Measurements from ENCODE around the gene NFATC1. TPM values are rescaled to one million over a fixed set of nuclear protein-coding genes. Genes with fewer than 3 reads are reported as not detected.

The NFATC1 gene
- total RNA-seq, 6 experiments from 2014 or later, result 0.57 to 2.0 (median 0.89) TPM

- H3K36me3 Mint-ChIP-seq (ENCODE audit: low read depth), result no peaks in the 10 kb centered on the region; the same call in 1 of the 2 replicates
- peaks cover 12% of the 10 kb centered on the region for H3K27me3 Mint-ChIP-seq (ENCODE audit: insufficient read depth)
- TF ChIP-seq CTCF (IDR thresholded peaks at IDR 0.05), result no peak
- H3K4me3 Mint-ChIP-seq, result no peak overlapping the region
- H3K4me1 Mint-ChIP-seq (ENCODE audit: low read depth), result no peaks in the 10 kb centered on the region
- DNase-seq, result no peak
- no peak overlapping the region for H3K27ac Mint-ChIP-seq
- peaks cover 25% of the 10 kb centered on the region for H3K9me3 Mint-ChIP-seq
Measured at GRCh38 chr18:79546781-79547272, 151.1 kb downstream of the NFATC1 start.

- Mint-ChIP-seq H3K27ac (no peak overlapping the region), H3K9me3 (peaks cover 18% of the 10 kb centered on the region), H3K4me1 (ENCODE audit: low read depth) (no peaks in the 10 kb centered on the region), H3K27me3 (ENCODE audit: insufficient read depth) (peaks cover 12% of the 10 kb centered on the region), H3K36me3 (ENCODE audit: low read depth) (no peaks in the 10 kb centered on the region; the same call in 1 of the 2 replicates), H3K4me3 (no peak overlapping the region)
- no peak for TF ChIP-seq CTCF (IDR thresholded peaks at IDR 0.05)
- DNase-seq, result no peak
Measured at GRCh38 chr18:79547413-79548076, 151.8 kb downstream of the NFATC1 start.

- H3K4me1 Mint-ChIP-seq (ENCODE audit: low read depth), result no peaks in the 10 kb centered on the region
- H3K4me3 Mint-ChIP-seq, result no peak overlapping the region
- no peak for TF ChIP-seq CTCF (IDR thresholded peaks at IDR 0.05)
- H3K9me3 Mint-ChIP-seq, result peaks cover 16% of the 10 kb centered on the region
- H3K27ac Mint-ChIP-seq, result no peak overlapping the region
- H3K36me3 Mint-ChIP-seq (ENCODE audit: low read depth), result no peaks in the 10 kb centered on the region
- H3K27me3 Mint-ChIP-seq (ENCODE audit: insufficient read depth), result peaks cover 12% of the 10 kb centered on the region
- no peak for DNase-seq
Measured at GRCh38 chr18:79548077-79548450, 152.3 kb downstream of the NFATC1 start.

- H3K27ac Mint-ChIP-seq, result no peak overlapping the region
Measured at GRCh38 chr18:79548621-79548985, 152.9 kb downstream of the NFATC1 start.

GRCh38 chr18:79548986-79549637 lies 153.4 kb downstream of the NFATC1 start:
- Mint-ChIP-seq H3K4me3 (no peak overlapping the region), H3K27me3 (ENCODE audit: insufficient read depth) (peaks cover 12% of the 10 kb centered on the region), H3K9me3 (peaks cover 16% of the 10 kb centered on the region), H3K4me1 (ENCODE audit: low read depth) (no peaks in the 10 kb centered on the region), H3K27ac (no peak overlapping the region), H3K36me3 (ENCODE audit: low read depth) (no peaks in the 10 kb centered on the region)
- DNase-seq, result no peak
- TF ChIP-seq CTCF (IDR thresholded peaks at IDR 0.05), result no peak

More at GRCh38 chr18:79548621-79548985, 152.9 kb downstream of the NFATC1 start:
- H3K36me3 Mint-ChIP-seq (ENCODE audit: low read depth), result no peaks in the 10 kb centered on the region
- H3K9me3 Mint-ChIP-seq, result peaks cover 16% of the 10 kb centered on the region
- H3K4me1 Mint-ChIP-seq (ENCODE audit: low read depth), result no peaks in the 10 kb centered on the region
- TF ChIP-seq CTCF (IDR thresholded peaks at IDR 0.05), result no peak
- H3K27me3 Mint-ChIP-seq (ENCODE audit: insufficient read depth), result peaks cover 12% of the 10 kb centered on the region
- no peak overlapping the region for H3K4me3 Mint-ChIP-seq
- no peak for DNase-seq

Measured in HFFc6 (cell line).